ENCODE measurements around the gene NR5A1. TPM values are rescaled to one million over a fixed set of nuclear protein-coding genes. Genes with fewer than 3 reads are reported as not detected.

NR5A1 gene
- total RNA-seq, 1 donor from 2014 or later = 1.2 TPM

DNA sequence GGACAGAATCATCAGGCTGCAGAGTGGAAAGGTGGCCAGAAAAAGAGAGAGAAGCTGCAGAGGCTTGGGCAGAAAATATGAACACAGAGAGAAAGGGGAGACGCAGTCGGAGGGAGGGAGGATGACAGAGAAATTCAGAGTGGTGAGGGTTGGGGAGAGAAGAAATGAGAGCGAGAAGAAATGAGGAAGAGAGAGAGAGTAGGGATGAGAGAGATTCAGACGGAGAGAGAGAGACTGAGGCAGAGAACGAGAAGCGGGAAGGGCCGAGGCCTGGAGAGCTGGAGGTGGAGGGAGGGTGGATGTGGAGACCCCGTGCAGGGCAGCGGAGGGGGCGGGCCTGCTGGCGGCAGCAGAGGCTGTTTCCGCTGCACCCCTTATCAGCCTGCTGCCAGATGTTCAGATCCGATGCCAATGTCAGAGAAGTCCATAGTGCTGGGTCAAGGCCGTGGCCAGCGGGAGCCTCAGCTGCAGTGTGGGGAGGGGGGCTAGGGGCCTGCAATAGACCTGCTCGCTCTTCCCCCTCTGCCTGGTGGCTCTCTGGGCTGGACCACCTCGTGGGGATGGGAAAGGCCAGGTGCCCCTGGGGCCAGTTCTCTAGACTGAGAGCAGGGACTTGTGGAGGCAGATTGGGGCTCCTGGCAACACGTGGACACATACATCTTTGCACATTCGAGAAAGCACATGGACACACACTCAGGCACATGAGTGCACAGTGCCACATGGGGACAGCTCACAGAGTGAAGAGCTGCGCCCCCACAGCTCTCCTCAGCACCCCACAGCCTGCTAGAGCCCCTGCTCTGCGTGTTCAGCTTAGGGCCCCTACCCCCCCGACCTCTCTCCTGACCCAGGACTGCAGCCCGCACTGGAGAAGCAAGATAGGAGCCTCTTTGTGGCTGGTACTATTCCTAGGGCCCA lies 4.9 kb upstream of the NR5A1 start:
- H3K36me3 ChIP-seq = no peaks in the 10 kb centered on the region
- no peak overlapping the region for H3K27ac ChIP-seq
- no peaks in the 10 kb centered on the region for H3K9me3 ChIP-seq
- no peak for TF ChIP-seq POLR2AphosphoS5 (IDR thresholded peaks at IDR 0.05; ENCODE audit: insufficient read depth in 1 of 2, low read depth in 1 of 2)
- TF ChIP-seq, protein P1, sequence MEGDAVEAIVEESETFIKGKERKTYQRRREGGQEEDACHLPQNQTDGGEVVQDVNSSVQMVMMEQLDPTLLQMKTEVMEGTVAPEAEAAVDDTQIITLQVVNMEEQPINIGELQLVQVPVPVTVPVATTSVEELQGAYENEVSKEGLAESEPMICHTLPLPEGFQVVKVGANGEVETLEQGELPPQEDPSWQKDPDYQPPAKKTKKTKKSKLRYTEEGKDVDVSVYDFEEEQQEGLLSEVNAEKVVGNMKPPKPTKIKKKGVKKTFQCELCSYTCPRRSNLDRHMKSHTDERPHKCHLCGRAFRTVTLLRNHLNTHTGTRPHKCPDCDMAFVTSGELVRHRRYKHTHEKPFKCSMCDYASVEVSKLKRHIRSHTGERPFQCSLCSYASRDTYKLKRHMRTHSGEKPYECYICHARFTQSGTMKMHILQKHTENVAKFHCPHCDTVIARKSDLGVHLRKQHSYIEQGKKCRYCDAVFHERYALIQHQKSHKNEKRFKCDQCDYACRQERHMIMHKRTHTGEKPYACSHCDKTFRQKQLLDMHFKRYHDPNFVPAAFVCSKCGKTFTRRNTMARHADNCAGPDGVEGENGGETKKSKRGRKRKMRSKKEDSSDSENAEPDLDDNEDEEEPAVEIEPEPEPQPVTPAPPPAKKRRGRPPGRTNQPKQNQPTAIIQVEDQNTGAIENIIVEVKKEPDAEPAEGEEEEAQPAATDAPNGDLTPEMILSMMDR (IDR thresholded peaks at IDR 0.05) = no peak
- TF ChIP-seq POLR2A (IDR thresholded peaks at IDR 0.05) = no peak
- no peaks in the 10 kb centered on the region for H3K4me1 ChIP-seq
- intact Hi-C loops (cut with DNase I) = no loop called here
- no peak overlapping the region for H3K4me3 ChIP-seq
- H3K27me3 ChIP-seq = no peaks in the 10 kb centered on the region
- no peak for DNase-seq (ENCODE audit: extremely low spot score in 2 of 2)

DNA sequence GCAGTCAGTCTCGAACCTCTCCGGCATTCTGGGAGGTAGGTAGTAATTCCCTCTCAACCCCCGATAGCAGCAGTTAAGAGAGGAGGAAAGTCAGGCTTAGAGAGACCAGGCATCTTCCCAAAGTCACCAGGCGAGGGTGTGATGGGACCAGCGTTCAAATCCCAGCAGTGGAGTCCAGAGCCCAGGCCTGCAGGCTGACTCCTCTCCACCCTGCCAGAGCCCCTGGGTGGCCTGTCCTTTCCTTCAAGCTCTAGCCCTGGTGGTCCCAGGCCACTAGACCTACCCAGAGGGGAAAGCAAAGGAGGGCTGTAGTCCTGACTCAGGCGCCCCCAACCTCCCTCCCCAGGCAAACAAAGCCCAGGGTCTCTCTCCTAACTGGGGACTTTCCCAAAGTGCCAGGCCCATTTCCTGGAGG lies 4.2 kb upstream of the NR5A1 start:
- Histone ChIP-seq H3K4me3 (no peak overlapping the region), H3K27me3 (no peaks in the 10 kb centered on the region), H3K4me1 (no peaks in the 10 kb centered on the region), H3K9me3 (no peaks in the 10 kb centered on the region), H3K27ac (no peak overlapping the region), H3K36me3 (no peaks in the 10 kb centered on the region)
- TF ChIP-seq, protein P1 (IDR thresholded peaks at IDR 0.05) = no peak
- TF ChIP-seq POLR2AphosphoS5 (IDR thresholded peaks at IDR 0.05; ENCODE audit: insufficient read depth in 1 of 2, low read depth in 1 of 2) (no peak), POLR2A (IDR thresholded peaks at IDR 0.05) (no peak)
- no peak for DNase-seq (ENCODE audit: extremely low spot score in 2 of 2)
- intact Hi-C loops (cut with DNase I) = no loop called here

DNA sequence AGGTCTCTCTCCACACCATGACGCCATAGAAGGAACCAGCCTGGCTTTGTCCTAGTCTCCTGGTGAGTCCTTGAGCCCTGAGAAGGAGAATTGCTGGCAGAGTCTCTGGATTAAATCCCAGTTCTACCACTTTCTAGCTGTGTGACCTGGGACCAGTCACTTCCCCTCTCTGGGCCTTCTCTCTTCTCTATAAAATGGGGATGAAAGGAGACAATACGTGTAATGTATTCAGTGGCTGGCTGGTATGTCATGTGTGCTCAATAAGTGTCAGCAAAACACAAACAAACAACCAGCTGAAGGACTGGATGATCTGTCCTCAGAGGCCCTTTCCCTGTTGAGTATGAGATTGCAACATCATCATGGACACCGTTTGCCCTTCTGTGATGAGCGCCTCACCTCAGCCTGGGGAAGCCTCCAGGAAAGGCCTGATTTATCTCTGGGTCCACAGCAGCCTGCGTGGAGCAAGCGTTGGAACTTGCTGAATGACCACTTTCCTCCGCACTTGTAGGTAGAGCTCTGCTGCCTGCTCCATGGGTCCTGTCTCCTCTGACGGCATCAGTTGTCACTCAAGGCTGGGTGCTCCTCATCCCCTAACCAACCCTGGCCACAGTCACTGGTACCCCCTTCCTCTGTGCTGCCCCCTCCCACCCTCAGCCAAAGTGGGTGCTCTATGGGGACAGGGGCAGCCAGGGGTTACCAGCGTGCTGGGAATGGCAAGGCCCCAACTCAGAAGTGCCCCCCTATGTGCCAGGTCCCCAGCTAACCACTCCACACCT lies 3.6 kb upstream of the NR5A1 start:
- no peak overlapping the region for H3K27ac ChIP-seq
- no peak for DNase-seq (ENCODE audit: extremely low spot score in 2 of 2)
- TF ChIP-seq, protein P1 (IDR thresholded peaks at IDR 0.05) = no peak
- no peak for TF ChIP-seq POLR2AphosphoS5 (IDR thresholded peaks at IDR 0.05; ENCODE audit: insufficient read depth in 1 of 2, low read depth in 1 of 2)
- TF ChIP-seq POLR2A (IDR thresholded peaks at IDR 0.05) = no peak
- H3K4me1 ChIP-seq = no peaks in the 10 kb centered on the region
- no peaks in the 10 kb centered on the region for H3K36me3 ChIP-seq
- H3K27me3 ChIP-seq = no peaks in the 10 kb centered on the region
- H3K4me3 ChIP-seq = no peak overlapping the region
- intact Hi-C loops (cut with DNase I) = no loop called here
- no peaks in the 10 kb centered on the region for H3K9me3 ChIP-seq

DNA sequence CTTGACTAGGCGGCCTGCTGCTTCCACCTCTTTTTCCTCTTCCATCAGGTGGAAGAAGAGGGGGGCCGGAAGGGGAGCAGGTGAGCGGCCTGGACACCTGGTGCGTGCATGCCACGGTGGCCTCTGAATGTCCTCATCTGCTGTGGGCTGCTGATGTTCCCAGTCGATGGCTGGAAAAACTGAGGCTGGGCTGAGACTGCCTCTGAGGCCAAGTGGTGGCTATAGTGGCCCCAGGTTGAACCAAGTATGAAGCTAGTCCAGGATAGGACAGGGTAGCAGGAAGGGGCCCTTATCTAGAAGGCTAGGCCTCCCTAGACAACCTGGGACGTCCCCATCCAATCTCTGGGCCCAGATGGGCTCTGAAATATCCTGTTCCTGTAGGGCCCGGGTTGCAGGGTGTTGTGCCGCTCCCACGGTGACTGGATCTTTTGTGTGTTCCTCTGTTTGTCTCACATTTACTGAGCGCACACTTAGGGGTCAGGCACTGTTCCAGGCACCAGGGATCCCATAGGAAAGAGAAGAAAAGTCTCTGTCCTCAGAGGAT lies 753 bp upstream of the NR5A1 start:
- no peak for DNase-seq (ENCODE audit: extremely low spot score in 2 of 2)
- H3K27ac ChIP-seq = no peak overlapping the region
- H3K27me3 ChIP-seq = peaks cover 12% of the 10 kb centered on the region
- intact Hi-C loops (cut with DNase I) = no loop called here
- TF ChIP-seq, protein P1 (IDR thresholded peaks at IDR 0.05) = no peak
- TF ChIP-seq POLR2AphosphoS5 (IDR thresholded peaks at IDR 0.05; ENCODE audit: insufficient read depth in 1 of 2, low read depth in 1 of 2) (no peak), POLR2A (IDR thresholded peaks at IDR 0.05) (no peak)
- no peaks in the 10 kb centered on the region for H3K9me3 ChIP-seq
- H3K36me3 ChIP-seq = no peaks in the 10 kb centered on the region
- no peak overlapping the region for H3K4me3 ChIP-seq
- H3K4me1 ChIP-seq = peaks cover 14% of the 10 kb centered on the region

Measured in vagina (tissue), 2 donors.